H9 (cell line): Measurements from ENCODE around the gene ZNF236. TPM values are rescaled to one million over a fixed set of nuclear protein-coding genes. Genes with fewer than 3 reads are reported as not detected.

ENCODE experiments used
- DNase-seq: peaks from one replicate; pipeline ENCODE4 v3.0.0-alpha.2; 2017
- H2AFZ ChIP-seq: one replicate; pipeline ENCODE4 v1.6.1; 2013; ENCODE audit warnings: mild to moderate bottlenecking, low read length, control low read depth, moderate library complexity
- H2AK5ac ChIP-seq: 2 replicates; pipeline ENCODE4 v1.6.1; 2013; ENCODE audit warnings: low read length, control low read depth, mixed read lengths; ENCODE audit not compliant: insufficient read length
- H2BK120ac ChIP-seq: one replicate; pipeline ENCODE4 v1.6.1; 2013; ENCODE audit warnings: low read depth, mild to moderate bottlenecking, low read length, control low read depth, inconsistent platforms; ENCODE audit not compliant: poor library complexity, severe bottlenecking
- H2BK12ac ChIP-seq: 2 replicates; pipeline ENCODE4 v1.6.1; 2013; ENCODE audit warnings: low read length, control low read depth, mixed read lengths, low read depth; ENCODE audit not compliant: insufficient read length
- H2BK15ac ChIP-seq: 2 replicates; pipeline ENCODE4 v1.6.1; 2013; ENCODE audit warnings: low read depth, low read length, control low read depth
- H2BK20ac ChIP-seq: one replicate; pipeline ENCODE4 v1.6.1; 2013; ENCODE audit warnings: low read depth, mild to moderate bottlenecking, low read length, control low read depth, inconsistent platforms; ENCODE audit not compliant: poor library complexity, severe bottlenecking
- H2BK5ac ChIP-seq: 2 replicates; pipeline ENCODE4 v1.6.1; 2013; ENCODE audit warnings: low read length, control low read depth, mixed read lengths; ENCODE audit not compliant: insufficient read length
- H3K14ac ChIP-seq: 2 replicates; pipeline ENCODE4 v1.6.1; 2013; ENCODE audit warnings: low read length, control low read depth; ENCODE audit not compliant: insufficient read depth
- H3K18ac ChIP-seq: 2 replicates; pipeline ENCODE4 v1.6.1; 2013; ENCODE audit warnings: low read depth, mild to moderate bottlenecking, mixed read lengths, low read length, control low read depth; ENCODE audit not compliant: insufficient read length
- H3K23ac ChIP-seq: 2 replicates; pipeline ENCODE4 v1.6.1; 2013; ENCODE audit warnings: low read length, control low read depth, mixed read lengths, low read depth; ENCODE audit not compliant: insufficient read length
- H3K23me2 ChIP-seq: 2 replicates; pipeline ENCODE4 v1.6.1; 2013; ENCODE audit warnings: low read depth, mild to moderate bottlenecking, mixed read lengths, low read length, control low read depth; ENCODE audit not compliant: insufficient read length, poor library complexity, severe bottlenecking
- H3K27ac ChIP-seq: 2 replicates; pipeline ENCODE4 v1.5.1; 2013; ENCODE audit warnings: low read length, control low read depth, mixed read lengths, low read depth; ENCODE audit not compliant: insufficient read length
- H3K27me3 ChIP-seq: 2 replicates; pipeline ENCODE4 v1.6.1; 2013; ENCODE audit warnings: low read length, control low read depth, inconsistent platforms; ENCODE audit not compliant: insufficient read depth
- H3K4ac ChIP-seq: 2 replicates; pipeline ENCODE4 v1.6.1; 2013; ENCODE audit warnings: low read depth, mild to moderate bottlenecking, control low read depth, inconsistent platforms, low read length, moderate library complexity
- H3K4me1 ChIP-seq: 2 replicates; pipeline ENCODE4 v1.6.1; 2013; ENCODE audit warnings: low read length, control low read depth, inconsistent platforms; ENCODE audit not compliant: insufficient read depth
- H3K4me2 ChIP-seq: 2 replicates; pipeline ENCODE4 v1.6.1; 2013; ENCODE audit warnings: low read length, control low read depth, mixed read lengths; ENCODE audit not compliant: insufficient read length, insufficient read depth
- H3K56ac ChIP-seq: 2 replicates; pipeline ENCODE4 v1.6.1; 2013; ENCODE audit warnings: low read depth, mild to moderate bottlenecking, mixed read lengths, low read length, control low read depth; ENCODE audit not compliant: insufficient read length
- H3K79me1 ChIP-seq: 2 replicates; pipeline ENCODE4 v1.6.1; 2013; ENCODE audit warnings: low read depth, mild to moderate bottlenecking, moderate library complexity, low read length, control low read depth, inconsistent platforms; ENCODE audit not compliant: insufficient read depth, poor library complexity, severe bottlenecking
- H3K79me2 ChIP-seq: 2 replicates; pipeline ENCODE4 v1.6.1; 2013; ENCODE audit warnings: low read length, control low read depth, inconsistent platforms; ENCODE audit not compliant: insufficient read depth
- H3K9ac ChIP-seq: 2 replicates; pipeline ENCODE4 v1.6.1; 2013; ENCODE audit warnings: low read length, control low read depth, mixed read lengths; ENCODE audit not compliant: insufficient read length; ENCODE audit errors: extremely low read depth
- H3K9me3 ChIP-seq: one replicate; pipeline ENCODE4 v1.6.1; 2013; ENCODE audit warnings: low read depth, low read length, inconsistent platforms; ENCODE audit not compliant: control insufficient read depth
- H3T11ph ChIP-seq: one replicate; pipeline ENCODE4 v1.6.1; 2013; ENCODE audit warnings: mild to moderate bottlenecking, low read length, control low read depth, inconsistent platforms
- H4K20me1 ChIP-seq: one replicate; pipeline ENCODE4 v1.6.1; 2013; ENCODE audit not compliant: control insufficient read depth, insufficient read length, insufficient read depth
- H4K5ac ChIP-seq: 2 replicates; pipeline ENCODE4 v1.6.1; 2013; ENCODE audit warnings: low read depth, mild to moderate bottlenecking, mixed read lengths, low read length, control low read depth; ENCODE audit not compliant: insufficient read length
- H4K8ac ChIP-seq: replicated peaks from 2 replicates; pipeline ENCODE4 v1.6.1; 2013; ENCODE audit warnings: low read length, control low read depth, mixed read lengths, low read depth; ENCODE audit not compliant: insufficient read length
- H4K91ac ChIP-seq: 2 replicates; pipeline ENCODE4 v1.6.1; 2013; ENCODE audit warnings: low read depth, mild to moderate bottlenecking, moderate library complexity, mixed read lengths, low read length, control low read depth; ENCODE audit not compliant: insufficient read length
- H3K27ac Mint-ChIP-seq, 3 experiments: 2 replicates in 2 of 3; 3 replicates in 1 of 3; pipeline ENCODE4 v1.8.0; 2020 to 2021; ENCODE audit warnings: mixed read lengths in 3 of 3, mild to moderate bottlenecking in 1 of 3, moderate library complexity in 1 of 3
- H3K27me3 Mint-ChIP-seq: 2 replicates; pipeline ENCODE4 v1.8.0; 2021; ENCODE audit warnings: low read depth, mild to moderate bottlenecking, moderate library complexity, mixed read lengths
- H3K36me3 Mint-ChIP-seq, 3 experiments: 2 replicates in 2 of 3; 3 replicates in 1 of 3; pipeline ENCODE4 v1.8.0; 2020 to 2021; ENCODE audit warnings: low read depth in 3 of 3, mixed read lengths in 3 of 3; ENCODE audit not compliant: insufficient read depth in 1 of 3
- H3K4me1 Mint-ChIP-seq, 2 experiments: 2 replicates each; pipeline ENCODE4 v1.8.0; 2020; ENCODE audit warnings: mixed read lengths in 2 of 2
- H3K4me3 Mint-ChIP-seq, 2 experiments: 2 replicates in 1 of 2; 3 replicates in 1 of 2; pipeline ENCODE4 v1.8.0; 2020 to 2021; ENCODE audit warnings: mild to moderate bottlenecking in 2 of 2, mixed read lengths in 2 of 2, moderate library complexity in 1 of 2
- H3K9me3 Mint-ChIP-seq, 2 experiments: 2 replicates in 1 of 2; 3 replicates in 1 of 2; pipeline ENCODE4 v1.8.0; 2020; ENCODE audit warnings: mild to moderate bottlenecking in 2 of 2, mixed read lengths in 2 of 2, moderate library complexity in 1 of 2
- CTCF ChIP-seq: fragments of 200-600 bp; sonication (generic); conservative IDR thresholded peaks from 3 replicates; pipeline ENCODE4 v1.8.0; 2021; ENCODE audit warnings: antibody characterized with exemption, mild to moderate bottlenecking
- WGBS: extraction: QIAGEN DNeasy Blood & Tissue Kit; methylation state at CpG from one replicate; pipeline ENCODE4 v1.1.7; 2013; ENCODE audit warnings: missing lambda C conversion rate, low lambda C conversion rate, mixed read lengths; ENCODE audit not compliant: insufficient read length; ENCODE audit errors: extremely low coverage; 5-methylcytosine and 5-hydroxymethylcytosine counted together
- total RNA-seq: library from RNA; stranded (reverse); gene quantifications from 2 replicates; pipeline ENCODE4 v1.2.1, GENCODE V29; 2021

Gene ZNF236
- total RNA-seq, 1 experiment from 2014 or later: 16.0 TPM

GRCh38 chr18:76855594-76855993 is 33.2 kb downstream of the ZNF236 start:
- peak overlapping the region in 1 of 3 experiments; percentile 59; a peak in 1 of 7 replicates for H3K27ac Mint-ChIP-seq
- H3K4me3 Mint-ChIP-seq: no peak overlapping the region
- Histone ChIP-seq H3K56ac (no peak overlapping the region), H2BK5ac (no peak overlapping the region), H3K9me3 (no peaks in the 10 kb centered on the region), H3K14ac (no peak overlapping the region), H2BK12ac (no peak overlapping the region), H3K23ac (no peak overlapping the region), H3K27ac (no peak overlapping the region), H2AFZ (no peak overlapping the region), H3K4ac (no peak overlapping the region), H3K79me2 (no peaks in the 10 kb centered on the region), H2BK15ac (no peak overlapping the region), H3K27me3 (no peaks in the 10 kb centered on the region; the same call in 1 of the 2 replicates), H3K4me2 (no peak overlapping the region), H2BK20ac (no peak overlapping the region), H3K9ac (no peak overlapping the region), H2AK5ac (no peak overlapping the region), H3T11ph (no peak overlapping the region), H3K4me1 (no peaks in the 10 kb centered on the region; the same call in 1 of the 2 replicates), H2BK120ac (no peak overlapping the region), H3K23me2 (no peaks in the 10 kb centered on the region), H4K20me1 (no peaks in the 10 kb centered on the region), H4K91ac (no peak overlapping the region), H4K5ac (no peak overlapping the region), H4K8ac (no peak overlapping the region), H3K18ac (no peak overlapping the region), H3K79me1 (no peaks in the 10 kb centered on the region)
- peaks cover 8 to 35% (median 30%) of the 10 kb centered on the region in 3 experiments for H3K36me3 Mint-ChIP-seq
- H3K4me1 Mint-ChIP-seq: peaks cover 21 to 22% of the 10 kb centered on the region in 2 experiments
- no peak for DNase-seq
- no peak for TF ChIP-seq CTCF
- H3K9me3 Mint-ChIP-seq: no peaks in the 10 kb centered on the region
- WGBS: no CpG with 5 or more reads among the region's 4 CpGs
- H3K27me3 Mint-ChIP-seq: no peaks in the 10 kb centered on the region
